H4 (cell line): ENCODE measurements around the gene KRTAP10-1. TPM values are rescaled to one million over a fixed set of nuclear protein-coding genes. Genes with fewer than 3 reads are reported as not detected.
"Not testable (repeated sequence)": the region's sequence is repeated elsewhere in the genome, so short reads cannot be mapped to it uniquely, and the experiment has no call there.

ENCODE experiments used
- DNase-seq: peaks from one replicate; pipeline ENCODE4 v3.0.0-alpha.2; 2015; ENCODE audit warnings: low spot score
- total RNA-seq: library from RNA; depleted of rRNA; stranded (reverse); fragments of >200 nt; shearing (Covaris generic); gene quantifications from 2 replicates; pipeline ENCODE4 v1.2.3, GENCODE V29; 2014

Gene KRTAP10-1
- total RNA-seq, 1 experiment from 2014 or later: not detected

- DNase-seq: not testable (repeated sequence)
Observed at GRCh38 chr21:44503006-44503889, 36.7 kb downstream of the KRTAP10-1 start.

GRCh38 chr21:44502171-44502958 lies 37.6 kb downstream of the KRTAP10-1 start:
- no peak for DNase-seq

GRCh38 chr21:44500111-44500510 lies 39.9 kb downstream of the KRTAP10-1 start:
- DNase-seq: no peak

GRCh38 chr21:44499631-44500030 lies 40.4 kb downstream of the KRTAP10-1 start:
- no peak for DNase-seq

GRCh38 chr21:44499211-44499560 lies 40.8 kb downstream of the KRTAP10-1 start:
- DNase-seq: no peak

GRCh38 chr21:44498280-44499210 lies 41.5 kb downstream of the KRTAP10-1 start:
- DNase-seq: no peak

- no peak for DNase-seq
Observed at GRCh38 chr21:44497703-44498126, 42.3 kb downstream of the KRTAP10-1 start.

- DNase-seq: no peak
Observed at GRCh38 chr21:44496564-44497550, 43.1 kb downstream of the KRTAP10-1 start.

- DNase-seq: no peak
Observed at GRCh38 chr21:44495611-44496563, 44.1 kb downstream of the KRTAP10-1 start.

- DNase-seq: no peak
Observed at GRCh38 chr21:44494956-44495355, 45.0 kb downstream of the KRTAP10-1 start.

- no peak for DNase-seq
Observed at GRCh38 chr21:44494418-44494817, 45.6 kb downstream of the KRTAP10-1 start.

GRCh38 chr21:44492567-44493385 lies 47.2 kb downstream of the KRTAP10-1 start:
- DNase-seq: no peak

GRCh38 chr21:44490816-44491215 lies 49.2 kb downstream of the KRTAP10-1 start:
- no peak for DNase-seq

GRCh38 chr21:44490405-44490804 lies 49.6 kb downstream of the KRTAP10-1 start:
- DNase-seq: no peak

- no peak for DNase-seq
Observed at GRCh38 chr21:44489962-44490361, 50.0 kb downstream of the KRTAP10-1 start.
